DOHH2 (cell line): Measurements from ENCODE around the gene HPCA.

Experiments used
- CTCF ChIP-seq: fragments of 200-600 bp; sonication (generic); IDR thresholded peaks from one replicate; pipeline ENCODE4 v1.5.1; 2014; ENCODE audit warnings: antibody characterized with exemption, mild to moderate bottlenecking, low read depth, low read length; ENCODE audit not compliant: poor library complexity, severe bottlenecking
- EZH2phosphoT487 ChIP-seq: fragments of 200-600 bp; sonication (generic); IDR thresholded peaks from 2 replicates; pipeline ENCODE4 v1.6.1; 2017; ENCODE audit warnings: borderline replicate concordance, mild to moderate bottlenecking, antibody characterized with exemption, low read length, moderate library complexity, mixed read lengths

- TF ChIP-seq EZH2phosphoT487 = no peak
- TF ChIP-seq CTCF = no peak
Measured at GRCh38 chr1:32881291-32881690, 5.0 kb upstream of the HPCA start.
